Measurements from ENCODE around the gene NTN1.

DNA sequence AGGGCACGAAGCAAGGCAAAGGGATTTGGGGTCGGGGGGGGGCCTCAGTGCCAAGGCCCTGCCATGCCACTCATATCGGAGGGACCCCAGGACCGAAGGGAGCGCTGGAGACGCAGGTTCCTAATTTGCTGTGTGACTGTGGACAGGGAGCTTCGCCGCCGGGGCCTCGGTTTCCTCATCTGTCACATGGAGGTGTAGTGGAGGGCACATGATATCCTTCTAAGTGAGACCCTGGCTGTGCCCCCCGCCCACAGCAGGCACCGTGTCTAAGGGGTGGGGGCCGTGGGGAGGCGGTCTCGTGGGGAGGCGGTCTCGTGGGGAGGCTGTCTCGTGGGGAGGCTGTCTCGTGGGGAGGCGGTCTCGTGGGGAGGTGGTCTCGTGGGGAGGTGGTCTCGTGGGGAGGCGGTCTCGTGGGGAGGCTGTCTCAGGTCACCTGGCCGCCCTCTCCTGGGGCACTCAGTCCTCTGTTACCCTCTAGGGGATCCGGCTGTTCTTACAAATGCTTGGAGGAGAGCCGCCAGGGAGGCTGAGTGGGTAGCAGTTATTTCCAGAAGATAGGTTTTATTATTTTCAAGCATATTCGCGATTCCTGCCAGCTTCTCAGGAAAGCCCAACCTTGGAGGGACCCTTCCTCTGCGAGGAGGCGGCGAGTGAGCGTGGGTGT lies 205.0 kb downstream of the NTN1 start:
- TF ChIP-seq, protein P1, sequence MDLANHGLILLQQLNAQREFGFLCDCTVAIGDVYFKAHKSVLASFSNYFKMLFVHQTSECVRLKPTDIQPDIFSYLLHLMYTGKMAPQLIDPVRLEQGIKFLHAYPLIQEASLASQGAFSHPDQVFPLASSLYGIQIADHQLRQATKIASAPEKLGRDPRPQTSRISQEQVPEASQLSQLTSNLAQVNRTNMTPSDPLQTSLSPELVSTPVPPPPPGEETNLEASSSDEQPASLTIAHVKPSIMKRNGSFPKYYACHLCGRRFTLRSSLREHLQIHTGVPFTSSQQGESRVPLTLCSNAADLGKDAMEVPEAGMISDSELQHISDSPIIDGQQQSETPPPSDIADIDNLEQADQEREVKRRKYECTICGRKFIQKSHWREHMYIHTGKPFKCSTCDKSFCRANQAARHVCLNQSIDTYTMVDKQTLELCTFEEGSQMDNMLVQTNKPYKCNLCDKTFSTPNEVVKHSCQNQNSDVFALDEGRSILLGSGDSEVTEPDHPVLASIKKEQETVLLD (CRISPR knock-in tag; IDR thresholded peaks at IDR 0.05; ENCODE audit: low read depth) = no peak
- TF ChIP-seq ZNF878 (CRISPR knock-in tag; IDR thresholded peaks at IDR 0.05) (no peak), RFX1 (IDR thresholded peaks at IDR 0.05) (no peak), ETV6 (CRISPR knock-in tag; conservative IDR thresholded peaks at IDR 0.05) (no peak), EHMT2 (IDR thresholded peaks at IDR 0.05; ENCODE audit: borderline replicate concordance, low read depth, low read length) (no peak), SP2 (CRISPR knock-in tag; IDR thresholded peaks at IDR 0.05) (no peak), AGO1 (IDR thresholded peaks at IDR 0.05; ENCODE audit: low read depth, low read length, poor library complexity, severe bottlenecking) (no peak), ZFYVE20 (CRISPR knock-in tag; IDR thresholded peaks at IDR 0.05; ENCODE audit: borderline replicate concordance, low read depth) (no peak), MATR3 (CRISPR knock-in tag; IDR thresholded peaks at IDR 0.05) (no peak), TBX2 (CRISPR knock-in tag; IDR thresholded peaks at IDR 0.05; ENCODE audit: borderline replicate concordance) (no peak), JUNB (CRISPR knock-in tag; IDR thresholded peaks at IDR 0.05; ENCODE audit: borderline replicate concordance) (no peak)
- TF ChIP-seq, protein P2, sequence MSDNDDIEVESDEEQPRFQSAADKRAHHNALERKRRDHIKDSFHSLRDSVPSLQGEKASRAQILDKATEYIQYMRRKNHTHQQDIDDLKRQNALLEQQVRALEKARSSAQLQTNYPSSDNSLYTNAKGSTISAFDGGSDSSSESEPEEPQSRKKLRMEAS (IDR thresholded peaks at IDR 0.05) = no peak

All from HepG2 (cell line).